NOMO-1 treated with DMSO at 0.1 percent for 48 hours (cell line): ENCODE results near the gene TRAFD1.

ENCODE experiments used
- DNase-seq: peaks from one replicate; lab custom pipeline; 2025; ENCODE audit not compliant: unreplicated experiment; lab: John Stamatoyannopoulos, UW

TRAFD1 gene

DNA sequence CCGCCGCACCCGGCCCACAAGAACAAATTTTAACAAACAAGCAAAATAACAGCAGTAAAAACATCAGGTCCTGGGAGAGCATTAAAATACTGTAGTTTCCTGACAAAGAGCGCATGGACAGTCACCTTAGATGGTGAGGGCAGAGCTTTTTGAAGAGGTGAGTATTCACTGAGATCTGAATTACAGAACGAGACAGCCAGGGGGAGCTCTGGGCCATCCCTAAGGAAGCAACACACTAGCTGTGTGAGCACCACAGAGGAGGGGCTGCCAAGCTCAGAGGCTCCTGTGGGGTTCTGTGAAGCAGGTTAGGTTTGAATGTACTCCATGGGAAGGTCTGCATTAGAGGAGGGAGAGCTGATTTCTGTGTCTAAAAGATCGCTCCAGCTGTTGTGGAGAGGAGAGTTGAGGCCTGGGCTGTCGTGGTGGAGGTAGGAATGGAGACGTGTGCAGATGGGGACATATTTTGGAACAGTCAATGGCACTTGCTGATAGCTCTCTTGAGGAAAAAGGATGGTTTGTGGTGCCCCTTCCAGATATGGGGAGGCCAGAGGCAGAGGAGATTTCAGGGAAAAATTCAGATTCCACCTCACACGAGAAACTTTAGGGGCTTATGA, 72.9 kb downstream of the TRAFD1 start:
- DNase-seq = peak; percentile 29

DNA sequence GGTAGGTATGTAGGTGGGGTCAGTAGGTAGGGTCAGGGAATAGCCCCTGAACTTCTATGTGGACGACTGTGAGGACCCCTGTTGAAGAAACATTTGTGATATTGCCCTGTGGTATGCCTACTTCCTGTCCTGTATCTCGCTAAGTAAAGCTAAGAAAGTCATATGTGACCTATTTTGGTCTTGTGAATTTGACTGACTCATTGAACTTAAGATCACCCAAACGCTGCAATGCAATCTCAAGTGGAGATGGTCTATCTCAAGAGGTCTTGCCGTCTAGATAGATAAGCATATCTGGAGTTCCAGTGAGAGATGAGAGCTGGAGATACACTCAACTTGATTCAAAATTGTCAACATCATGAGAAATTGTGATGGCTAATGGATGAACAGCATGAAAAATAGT, 73.8 kb downstream of the TRAFD1 start:
- no peak for DNase-seq
